ENCODE measurements around the gene SP140. TPM values are rescaled to one million over a fixed set of nuclear protein-coding genes. Genes with fewer than 3 reads are reported as not detected.
A peak's percentile ranks its signal among the peaks of the same experiment; 100 is the strongest.
"Not testable (repeated sequence)": the region's sequence is repeated elsewhere in the genome, so short reads cannot be mapped to it uniquely, and the experiment has no call there.

SP140 gene
- total RNA-seq, 1 donor from 2014 or later: 4.4 TPM

DNA sequence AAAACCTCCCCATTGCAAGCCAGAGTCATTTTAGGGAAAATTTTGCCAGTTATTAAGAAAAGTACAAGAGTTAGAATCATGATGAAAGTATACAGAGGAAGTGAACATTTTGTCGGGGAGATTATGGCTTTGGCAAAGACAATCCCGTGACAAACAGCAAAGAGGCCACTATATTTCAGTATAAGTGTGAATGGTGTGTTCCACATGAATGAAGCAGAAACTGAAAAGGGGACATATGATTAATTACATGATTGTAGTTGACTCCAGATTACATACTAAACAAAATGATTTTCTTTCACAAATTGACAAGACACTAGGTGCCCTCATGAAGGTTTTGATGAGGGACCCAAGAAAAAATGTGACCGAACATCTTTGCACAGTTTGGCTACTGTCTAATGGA, 42.0 kb downstream of the SP140 start:
- intact Hi-C loops (cut with DNase I): no loop called here
- DNase-seq (ENCODE audit: low spot score): no peak
- no peak for ATAC-seq

DNA sequence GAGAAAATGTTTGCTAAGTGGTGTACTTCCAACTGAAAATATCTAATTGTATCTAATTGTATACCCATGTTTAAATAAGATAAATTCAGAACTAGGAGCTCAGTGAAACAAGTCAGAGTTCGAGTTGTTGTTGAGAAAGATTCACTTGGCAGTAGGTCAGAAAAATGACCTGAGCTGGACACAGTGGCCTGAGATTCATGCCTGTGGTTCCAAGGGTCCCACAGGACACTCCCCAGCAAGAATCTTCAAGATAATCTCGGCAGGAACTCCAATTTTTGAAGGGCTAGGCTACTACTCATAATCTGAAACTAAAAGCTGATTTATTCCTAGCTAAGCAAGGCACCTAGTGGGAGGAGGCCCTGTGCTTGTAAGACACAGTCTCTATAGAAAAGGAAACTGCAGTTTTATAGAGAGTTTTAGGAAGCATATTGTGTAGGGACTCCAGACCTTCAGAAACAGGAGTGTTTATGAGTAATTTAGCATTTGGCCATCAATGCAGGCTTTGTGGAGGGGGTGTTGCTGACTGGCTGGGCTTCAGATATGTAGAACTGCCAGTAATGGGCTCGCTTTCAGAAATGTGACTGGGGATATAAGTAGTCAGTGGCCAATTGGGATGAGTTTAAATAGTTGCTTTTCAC, 43.2 kb downstream of the SP140 start:
- DNase-seq (ENCODE audit: low spot score) (no peak), ATAC-seq (peak; percentile 92)
- intact Hi-C loops (cut with DNase I): no loop called here

- ATAC-seq (no peak), DNase-seq (ENCODE audit: low spot score) (no peak)
- intact Hi-C loops (cut with DNase I): no loop called here
These were observed 44.2 kb downstream of the SP140 start for GRCh38 chr2:230269715-230270114.

DNA sequence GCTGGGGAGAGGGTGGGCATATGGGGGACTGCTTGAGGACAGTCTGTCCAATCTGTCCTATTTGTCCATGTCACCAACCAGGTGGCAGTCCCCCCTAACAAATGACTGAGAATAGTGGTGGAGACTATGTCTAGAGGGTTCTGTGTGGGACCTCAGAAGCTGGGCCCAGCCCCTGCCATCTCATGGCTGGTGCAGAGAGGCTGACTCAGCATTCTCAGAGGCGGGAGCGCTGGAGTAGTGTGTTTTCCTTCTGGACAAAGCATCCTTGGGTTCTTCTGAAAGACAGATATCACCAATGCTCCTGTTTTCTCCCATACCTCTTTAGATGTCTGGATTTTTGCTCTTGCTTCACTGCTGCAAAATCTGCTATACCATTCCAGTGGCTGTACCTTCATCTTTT, 57.4 kb downstream of the SP140 start:
- ATAC-seq (no peak), DNase-seq (ENCODE audit: low spot score) (no peak)
- intact Hi-C loops (cut with DNase I): no loop called here

DNA sequence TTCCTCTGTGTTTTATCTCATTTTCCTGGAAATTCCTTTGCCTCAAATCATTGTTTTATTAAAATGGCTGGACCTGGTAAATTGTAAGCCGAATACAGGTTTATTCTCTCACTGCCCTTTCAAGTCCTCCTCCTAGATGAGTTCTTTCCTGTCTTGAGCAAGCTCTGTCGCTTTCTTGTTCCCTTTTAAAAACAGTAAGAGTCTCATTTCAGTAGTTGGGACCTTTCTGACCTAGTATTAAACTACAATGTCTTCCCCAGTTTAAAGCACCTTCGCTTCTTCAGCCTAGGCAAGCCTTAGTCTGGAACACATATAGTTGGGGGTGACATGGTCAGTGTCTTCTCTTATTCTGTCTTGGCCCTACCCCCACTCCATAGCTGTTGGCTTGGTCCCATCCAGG, 60.5 kb downstream of the SP140 start:
- no peak for DNase-seq (ENCODE audit: low spot score)
- intact Hi-C loops (cut with DNase I): no loop called here
- ATAC-seq: no peak

- ATAC-seq; DNase-seq (ENCODE audit: low spot score); intact Hi-C loops (cut with DNase I): not testable (repeated sequence)
These were observed 63.8 kb downstream of the SP140 start for GRCh38 chr2:230289311-230289710.

GRCh38 chr2:230295192-230295591, 69.7 kb downstream of the SP140 start:
- no peak for DNase-seq (ENCODE audit: low spot score)
- ATAC-seq: no peak
- intact Hi-C loops (cut with DNase I): no loop called here

GRCh38 chr2:230296917-230297316, 71.4 kb downstream of the SP140 start:
- intact Hi-C loops (cut with DNase I): no loop called here
- DNase-seq (ENCODE audit: low spot score) (no peak), ATAC-seq (no peak)

GRCh38 chr2:230299618-230300017, 74.1 kb downstream of the SP140 start:
- ATAC-seq (no peak), DNase-seq (ENCODE audit: low spot score) (no peak)
- intact Hi-C loops (cut with DNase I): no loop called here

DNA sequence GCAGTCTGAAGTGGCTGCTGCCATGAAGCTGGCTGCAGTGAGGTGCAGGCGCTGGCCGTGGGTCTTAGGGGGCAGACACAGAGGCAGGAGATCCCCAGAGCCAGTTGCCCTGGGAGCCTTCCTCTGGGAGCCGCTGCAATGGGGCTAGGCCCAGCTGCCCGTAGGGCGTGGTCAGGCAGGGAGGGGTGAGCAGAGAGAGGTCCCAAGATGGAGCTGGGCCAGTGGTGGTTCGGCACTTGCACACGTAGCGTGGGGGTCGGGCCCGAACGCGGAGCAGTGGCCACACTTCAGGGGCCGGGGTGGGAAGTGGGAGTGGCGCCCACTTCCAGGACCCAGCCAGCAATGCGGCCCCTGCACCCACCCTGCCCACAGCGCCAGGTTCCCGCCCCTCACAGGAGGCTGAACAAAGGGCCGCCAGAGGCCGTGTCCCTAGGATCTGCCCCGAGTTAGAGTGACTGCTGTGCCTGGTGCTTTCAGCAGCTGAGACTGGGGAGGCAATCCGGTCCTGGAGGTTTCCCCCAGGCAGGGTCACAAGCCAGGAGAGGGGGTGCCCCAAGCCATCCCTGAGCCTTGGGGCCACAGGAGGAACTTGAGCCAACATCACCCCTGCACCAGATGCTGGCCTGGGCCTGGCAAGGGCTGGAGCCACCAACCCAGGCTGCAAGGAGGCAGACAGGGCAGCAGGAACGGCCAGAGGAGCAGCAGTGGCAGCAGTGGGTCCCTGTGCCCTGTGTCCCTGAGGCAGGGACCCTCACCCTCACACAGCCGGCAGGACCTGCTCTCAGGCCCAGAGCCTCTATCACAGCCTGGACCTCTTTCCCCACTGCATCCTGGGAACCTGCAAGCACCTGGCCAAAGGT, 80.1 kb downstream of the SP140 start:
- ATAC-seq: no peak
- intact Hi-C loops (cut with DNase I): no loop called here
- DNase-seq (ENCODE audit: low spot score): no peak

DNA sequence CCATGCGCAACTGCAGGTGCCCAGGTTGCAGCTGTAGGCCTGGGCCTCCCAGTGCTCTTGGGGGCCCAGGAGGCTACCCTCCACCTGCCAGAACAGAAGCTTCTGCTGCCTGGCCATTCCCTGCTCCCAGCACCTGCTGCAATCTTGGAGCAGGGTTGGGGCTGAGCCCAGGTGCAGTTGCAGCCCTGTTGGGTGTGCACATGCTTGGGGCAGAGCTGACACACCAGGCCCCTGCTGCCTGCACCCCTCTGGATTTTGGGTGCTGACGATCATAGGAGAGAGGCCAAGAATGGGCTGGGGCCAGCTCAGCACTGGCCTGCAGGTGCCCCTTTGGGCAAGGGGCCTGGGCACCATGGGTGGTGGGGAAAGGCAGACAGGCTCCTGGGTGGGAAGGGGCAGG, 80.9 kb downstream of the SP140 start:
- ATAC-seq: no peak
- intact Hi-C loops (cut with DNase I): no loop called here
- DNase-seq (ENCODE audit: low spot score): no peak

GRCh38 chr2:230307485-230307884, 81.9 kb downstream of the SP140 start:
- no peak for ATAC-seq
- intact Hi-C loops (cut with DNase I): no loop called here
- no peak for DNase-seq (ENCODE audit: low spot score)

DNA sequence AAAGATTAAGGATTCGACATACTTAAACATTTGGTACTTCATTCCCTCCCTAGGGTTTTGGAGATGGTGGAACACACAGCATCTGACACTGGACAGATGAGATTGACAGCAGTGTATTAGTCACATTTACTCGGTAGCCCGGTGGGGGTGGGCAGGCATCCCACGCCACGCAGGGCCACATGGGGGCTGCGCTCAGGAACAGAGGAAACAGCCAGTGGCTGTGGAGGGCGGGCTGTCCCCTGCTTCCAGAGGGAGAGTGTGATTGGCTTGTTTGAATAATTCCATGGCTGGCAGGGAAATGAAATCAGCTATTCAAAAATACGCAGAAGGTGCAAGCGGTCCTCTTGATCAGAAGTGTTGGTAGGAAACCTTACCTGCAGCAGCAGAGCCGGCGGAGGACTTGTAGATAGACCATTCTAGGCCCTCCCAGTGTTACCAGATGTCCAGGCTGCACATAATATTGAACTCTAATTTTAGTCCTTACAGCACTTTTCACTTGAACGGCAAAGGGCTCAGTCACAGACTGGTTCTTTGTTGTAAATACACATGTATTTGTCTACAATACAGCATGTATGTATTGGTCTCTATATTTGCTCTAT, 83.0 kb downstream of the SP140 start:
- intact Hi-C loops (cut with DNase I): no loop called here
- DNase-seq (ENCODE audit: low spot score) (no peak), ATAC-seq (no peak)

- ATAC-seq; DNase-seq (ENCODE audit: low spot score); intact Hi-C loops (cut with DNase I): not testable (repeated sequence)
These were observed 85.3 kb downstream of the SP140 start for GRCh38 chr2:230310792-230311191.

DNA sequence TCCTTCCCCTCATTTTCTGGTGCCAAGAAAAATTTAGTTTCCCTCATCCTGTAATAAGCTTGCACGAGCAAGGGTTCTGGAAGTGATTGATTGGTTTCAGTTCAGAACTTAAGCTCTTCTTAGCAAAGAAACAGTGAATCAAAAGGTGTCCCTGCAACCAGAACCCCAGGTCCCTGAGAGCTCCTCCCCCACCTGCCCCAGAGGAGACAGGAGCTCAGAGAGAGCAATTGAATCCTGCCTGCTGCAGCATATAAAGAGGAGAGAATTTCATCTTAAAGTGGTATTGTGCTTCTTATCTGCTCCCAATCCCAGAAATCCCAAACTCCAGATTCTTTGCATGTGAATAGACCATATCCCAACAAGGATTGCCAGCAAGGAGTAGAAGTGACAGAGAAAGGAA, 86.1 kb downstream of the SP140 start:
- DNase-seq (ENCODE audit: low spot score); intact Hi-C loops (cut with DNase I); ATAC-seq: not testable (repeated sequence)

- no peak for ATAC-seq
- intact Hi-C loops (cut with DNase I): no loop called here
- no peak for DNase-seq (ENCODE audit: low spot score)
These were observed 87.1 kb downstream of the SP140 start for GRCh38 chr2:230312638-230313037.

GRCh38 chr2:230317366-230317765, 91.8 kb downstream of the SP140 start:
- DNase-seq (ENCODE audit: low spot score): no peak

DNA sequence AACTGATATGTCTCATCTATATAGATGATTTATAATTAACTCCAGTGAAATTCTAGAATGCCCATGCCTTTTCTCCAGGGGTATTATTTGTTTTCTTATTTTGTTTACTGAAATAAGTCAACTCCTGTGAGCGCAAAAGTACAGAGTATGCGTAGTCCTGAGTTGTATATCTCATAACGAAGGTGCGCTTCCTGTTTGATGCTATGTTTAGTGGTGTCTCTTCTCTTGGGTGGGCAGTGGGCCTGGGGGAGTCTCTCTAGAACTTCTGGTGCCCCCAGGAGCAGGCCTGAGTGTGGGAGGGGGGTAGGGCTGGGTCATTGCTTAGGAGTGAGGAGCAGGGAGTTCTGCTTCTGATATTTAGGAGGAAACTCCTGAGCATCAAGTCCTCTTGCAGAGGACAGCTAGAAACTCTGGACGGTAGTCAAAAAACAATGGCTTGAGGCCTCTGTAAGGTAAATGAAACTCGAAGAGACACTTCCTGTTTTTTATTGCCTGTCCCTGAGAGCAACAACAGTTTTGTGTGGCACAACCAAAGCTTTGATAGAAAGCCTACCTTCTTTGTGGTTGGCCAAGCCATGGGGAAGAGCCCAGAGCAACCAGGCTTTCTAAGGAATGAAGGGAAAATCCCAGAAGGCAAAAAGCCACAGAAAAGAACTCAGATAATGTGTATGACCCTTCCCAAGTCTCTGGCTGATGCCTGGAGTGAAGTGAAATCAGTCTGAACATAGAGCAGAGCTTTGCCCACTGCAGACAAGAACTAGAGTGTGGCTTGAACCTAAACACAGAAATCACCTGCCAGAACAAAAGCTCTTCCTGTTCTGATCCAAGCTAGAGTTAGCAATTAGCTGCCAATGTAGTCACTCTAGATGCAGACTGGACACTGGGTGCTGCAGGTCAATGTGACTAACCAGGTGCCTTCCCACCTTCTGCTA, 92.9 kb downstream of the SP140 start:
- intact Hi-C loops (cut with DNase I): no loop called here
- DNase-seq (ENCODE audit: low spot score) (no peak), ATAC-seq (no peak)

More at GRCh38 chr2:230317366-230317765, 91.8 kb downstream of the SP140 start:
- no peak for ATAC-seq
- intact Hi-C loops (cut with DNase I): no loop called here

DNA sequence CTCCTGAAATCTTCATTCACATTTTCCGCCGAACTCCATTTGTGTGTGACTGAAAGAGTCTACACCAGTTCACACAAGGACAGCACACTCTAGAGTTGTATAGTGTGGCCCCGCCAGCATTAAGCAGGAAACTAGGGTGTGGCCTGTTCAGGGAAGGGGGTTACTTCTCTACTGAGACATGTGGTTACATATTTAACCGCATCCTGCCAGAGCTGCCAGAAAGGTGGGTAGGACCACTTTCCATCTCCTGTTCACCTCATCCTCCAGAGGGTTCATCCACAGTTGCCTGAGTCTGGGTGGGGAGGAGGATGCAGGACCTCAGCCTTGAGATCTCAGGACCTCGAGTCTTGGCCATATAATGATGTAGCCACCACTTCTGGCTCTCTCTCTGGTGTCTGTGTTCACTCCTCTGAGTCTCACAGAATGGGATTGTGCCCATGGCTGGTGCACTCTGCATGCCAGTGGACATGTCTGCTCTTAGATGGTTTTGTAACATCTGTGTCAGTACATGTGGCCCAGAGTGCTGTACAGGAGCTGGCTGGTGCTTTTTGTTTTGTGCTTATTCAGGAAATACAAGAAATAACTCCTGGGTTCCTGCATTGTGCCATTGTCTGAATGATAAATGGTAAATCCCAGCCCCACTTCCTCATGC, 93.8 kb downstream of the SP140 start:
- DNase-seq (ENCODE audit: low spot score) (no peak), ATAC-seq (peak; percentile 34)
- intact Hi-C loops (cut with DNase I): no loop called here
